ENCODE data around the gene PPP1R13B.
"Not testable (repeated sequence)": the region's sequence is repeated elsewhere in the genome, so short reads cannot be mapped to it uniquely, and the experiment has no call there.

DNA sequence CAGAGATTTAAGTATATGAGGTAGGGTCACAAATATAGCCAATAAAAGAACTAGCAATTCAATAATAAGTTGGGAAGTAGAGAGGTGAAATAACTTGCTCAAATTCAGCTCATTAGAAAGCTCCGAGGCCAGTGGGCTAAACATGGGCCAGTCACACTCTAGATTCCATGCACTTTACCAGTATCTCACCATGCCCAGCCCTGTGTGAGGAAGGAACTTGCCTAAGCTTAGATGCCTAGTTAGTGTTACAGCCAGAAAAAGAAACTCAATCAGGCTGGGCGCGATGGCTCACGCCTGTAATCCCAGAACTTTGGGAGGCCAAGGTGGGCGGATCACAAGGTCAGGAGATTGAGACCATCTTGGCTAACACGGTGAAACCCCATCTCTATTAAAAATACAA lies 71.1 kb downstream of the PPP1R13B start:
- TF ChIP-seq, protein P1, sequence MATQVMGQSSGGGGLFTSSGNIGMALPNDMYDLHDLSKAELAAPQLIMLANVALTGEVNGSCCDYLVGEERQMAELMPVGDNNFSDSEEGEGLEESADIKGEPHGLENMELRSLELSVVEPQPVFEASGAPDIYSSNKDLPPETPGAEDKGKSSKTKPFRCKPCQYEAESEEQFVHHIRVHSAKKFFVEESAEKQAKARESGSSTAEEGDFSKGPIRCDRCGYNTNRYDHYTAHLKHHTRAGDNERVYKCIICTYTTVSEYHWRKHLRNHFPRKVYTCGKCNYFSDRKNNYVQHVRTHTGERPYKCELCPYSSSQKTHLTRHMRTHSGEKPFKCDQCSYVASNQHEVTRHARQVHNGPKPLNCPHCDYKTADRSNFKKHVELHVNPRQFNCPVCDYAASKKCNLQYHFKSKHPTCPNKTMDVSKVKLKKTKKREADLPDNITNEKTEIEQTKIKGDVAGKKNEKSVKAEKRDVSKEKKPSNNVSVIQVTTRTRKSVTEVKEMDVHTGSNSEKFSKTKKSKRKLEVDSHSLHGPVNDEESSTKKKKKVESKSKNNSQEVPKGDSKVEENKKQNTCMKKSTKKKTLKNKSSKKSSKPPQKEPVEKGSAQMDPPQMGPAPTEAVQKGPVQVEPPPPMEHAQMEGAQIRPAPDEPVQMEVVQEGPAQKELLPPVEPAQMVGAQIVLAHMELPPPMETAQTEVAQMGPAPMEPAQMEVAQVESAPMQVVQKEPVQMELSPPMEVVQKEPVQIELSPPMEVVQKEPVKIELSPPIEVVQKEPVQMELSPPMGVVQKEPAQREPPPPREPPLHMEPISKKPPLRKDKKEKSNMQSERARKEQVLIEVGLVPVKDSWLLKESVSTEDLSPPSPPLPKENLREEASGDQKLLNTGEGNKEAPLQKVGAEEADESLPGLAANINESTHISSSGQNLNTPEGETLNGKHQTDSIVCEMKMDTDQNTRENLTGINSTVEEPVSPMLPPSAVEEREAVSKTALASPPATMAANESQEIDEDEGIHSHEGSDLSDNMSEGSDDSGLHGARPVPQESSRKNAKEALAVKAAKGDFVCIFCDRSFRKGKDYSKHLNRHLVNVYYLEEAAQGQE (tag by site-specific recombination; IDR thresholded peaks at IDR 0.05), result not testable (repeated sequence)
- not testable (repeated sequence) for TF ChIP-seq ZNF157 (tag by site-specific recombination; IDR thresholded peaks at IDR 0.05); SP3 (tag by site-specific recombination; IDR thresholded peaks at IDR 0.05); BCL11A (tag by site-specific recombination; IDR thresholded peaks at IDR 0.05; ENCODE audit: low read depth)
- TF ChIP-seq, protein P2, sequence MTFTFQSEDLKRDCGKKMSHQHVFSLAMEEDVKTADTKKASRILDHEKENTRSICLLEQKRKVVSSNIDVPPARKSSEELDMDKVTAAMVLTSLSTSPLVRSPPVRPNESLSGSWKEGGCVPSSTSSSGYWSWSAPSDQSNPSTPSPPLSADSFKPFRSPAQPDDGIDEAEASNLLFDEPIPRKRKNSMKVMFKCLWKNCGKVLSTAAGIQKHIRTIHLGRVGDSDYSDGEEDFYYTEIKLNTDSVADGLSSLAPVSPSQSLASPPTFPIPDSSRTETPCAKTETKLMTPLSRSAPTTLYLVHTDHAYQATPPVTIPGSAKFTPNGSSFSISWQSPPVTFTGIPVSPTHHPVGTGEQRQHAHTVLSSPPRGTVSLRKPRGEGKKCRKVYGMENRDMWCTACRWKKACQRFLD (tag by site-specific recombination; IDR thresholded peaks at IDR 0.05), result not testable (repeated sequence)

Measured in HEK293 (cell line).